Nephron (organoid): ENCODE data around the gene DHRS7C.

Experiments used
- H3K27ac Mint-ChIP-seq, 3 experiments: 2 replicates each; pipeline ENCODE4 v1.8.0; 2020; ENCODE audit warnings: mixed read lengths in 3 of 3, mild to moderate bottlenecking in 2 of 3, moderate library complexity in 1 of 3
- H3K27me3 Mint-ChIP-seq: 2 replicates; pipeline ENCODE4 v1.8.0; 2021; ENCODE audit warnings: low read depth, mild to moderate bottlenecking, moderate library complexity, mixed read lengths
- H3K36me3 Mint-ChIP-seq: 2 replicates; pipeline ENCODE4 v1.8.0; 2020; ENCODE audit warnings: low read depth, mixed read lengths
- H3K4me1 Mint-ChIP-seq: 2 replicates; pipeline ENCODE4 v1.8.0; 2020; ENCODE audit warnings: mixed read lengths
- H3K4me3 Mint-ChIP-seq, 3 experiments: 2 replicates each; pipeline ENCODE4 v1.8.0; 2020; ENCODE audit warnings: mild to moderate bottlenecking in 3 of 3, mixed read lengths in 3 of 3, moderate library complexity in 2 of 3
- H3K9me3 Mint-ChIP-seq: 2 replicates; pipeline ENCODE4 v1.8.0; 2020; ENCODE audit warnings: mixed read lengths
- TF ChIP-seq, protein P1 (sequence below), 3 experiments: fragments of 200-600 bp; sonication (generic); IDR thresholded peaks; one replicate each; pipeline ENCODE4 v1.5.0; 2021; ENCODE audit warnings: antibody characterized with exemption in 3 of 3; ENCODE audit not compliant: unreplicated experiment in 3 of 3

DHRS7C gene, protein sequence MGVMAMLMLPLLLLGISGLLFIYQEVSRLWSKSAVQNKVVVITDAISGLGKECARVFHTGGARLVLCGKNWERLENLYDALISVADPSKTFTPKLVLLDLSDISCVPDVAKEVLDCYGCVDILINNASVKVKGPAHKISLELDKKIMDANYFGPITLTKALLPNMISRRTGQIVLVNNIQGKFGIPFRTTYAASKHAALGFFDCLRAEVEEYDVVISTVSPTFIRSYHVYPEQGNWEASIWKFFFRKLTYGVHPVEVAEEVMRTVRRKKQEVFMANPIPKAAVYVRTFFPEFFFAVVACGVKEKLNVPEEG

DNA sequence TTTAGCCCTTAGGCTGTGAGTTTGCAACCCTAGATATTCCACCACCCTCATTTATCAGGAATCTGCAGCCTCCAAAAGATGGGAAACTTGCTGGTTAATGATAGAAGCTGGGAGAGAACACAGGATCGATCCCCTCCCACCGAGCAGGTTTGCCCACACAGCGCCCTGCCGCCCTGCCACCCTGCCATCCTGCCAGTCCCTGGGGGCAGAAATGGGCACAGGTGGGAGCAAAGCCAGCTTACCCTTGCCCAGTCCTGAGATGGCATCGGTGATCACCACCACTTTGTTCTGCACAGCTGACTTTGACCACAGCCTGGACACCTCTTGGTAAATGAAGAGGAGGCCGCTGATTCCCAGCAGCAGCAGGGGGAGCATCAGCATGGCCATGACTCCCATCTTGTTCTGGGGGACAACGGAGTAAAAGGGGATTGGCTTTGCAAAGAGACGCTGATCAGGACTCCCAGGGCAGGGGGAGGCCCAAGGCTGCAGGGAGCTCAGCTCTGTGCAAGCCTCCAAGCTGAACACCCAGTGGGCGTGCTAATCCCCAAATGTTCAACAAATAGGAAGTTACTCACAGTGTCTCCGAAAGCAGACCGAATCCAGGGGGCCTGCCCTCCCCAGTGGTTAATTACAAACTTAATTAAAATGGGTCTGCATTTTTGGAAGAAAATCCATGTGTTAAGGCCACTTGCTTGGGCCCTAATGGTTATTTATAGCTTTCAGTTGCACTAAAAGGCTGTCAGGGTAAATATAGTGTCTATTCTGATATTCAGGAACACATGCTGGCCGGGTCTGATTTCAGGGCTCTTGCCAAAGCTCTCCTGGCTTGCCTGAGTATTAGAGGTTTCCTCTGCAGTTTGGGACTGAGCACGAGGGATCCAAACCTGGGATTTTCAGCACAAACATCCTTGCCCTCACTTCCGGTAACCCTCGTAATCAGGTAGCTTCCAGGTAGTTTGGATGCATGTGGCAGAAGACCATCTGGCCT is at the start of gene DHRS7C:
TSS of gene DHRS7C (minus strand) at position 704 of the 988 bp plus-strand sequence. CDS start at position 396, 308 bp downstream.
- Mint-ChIP-seq H3K9me3 (no peaks in the 10 kb centered on the region), H3K4me1 (peaks cover 43% of the 10 kb centered on the region), H3K27ac (peak within 1 kb of the TSS; percentile 7 to 90 (median 72)), H3K4me3 (peak within 1 kb of the TSS in 2 of 3 experiments; percentile 43 to 71), H3K36me3 (no peaks in the 10 kb centered on the region), H3K27me3 (peaks cover 14% of the 10 kb centered on the region)
- TF ChIP-seq, protein P1, sequence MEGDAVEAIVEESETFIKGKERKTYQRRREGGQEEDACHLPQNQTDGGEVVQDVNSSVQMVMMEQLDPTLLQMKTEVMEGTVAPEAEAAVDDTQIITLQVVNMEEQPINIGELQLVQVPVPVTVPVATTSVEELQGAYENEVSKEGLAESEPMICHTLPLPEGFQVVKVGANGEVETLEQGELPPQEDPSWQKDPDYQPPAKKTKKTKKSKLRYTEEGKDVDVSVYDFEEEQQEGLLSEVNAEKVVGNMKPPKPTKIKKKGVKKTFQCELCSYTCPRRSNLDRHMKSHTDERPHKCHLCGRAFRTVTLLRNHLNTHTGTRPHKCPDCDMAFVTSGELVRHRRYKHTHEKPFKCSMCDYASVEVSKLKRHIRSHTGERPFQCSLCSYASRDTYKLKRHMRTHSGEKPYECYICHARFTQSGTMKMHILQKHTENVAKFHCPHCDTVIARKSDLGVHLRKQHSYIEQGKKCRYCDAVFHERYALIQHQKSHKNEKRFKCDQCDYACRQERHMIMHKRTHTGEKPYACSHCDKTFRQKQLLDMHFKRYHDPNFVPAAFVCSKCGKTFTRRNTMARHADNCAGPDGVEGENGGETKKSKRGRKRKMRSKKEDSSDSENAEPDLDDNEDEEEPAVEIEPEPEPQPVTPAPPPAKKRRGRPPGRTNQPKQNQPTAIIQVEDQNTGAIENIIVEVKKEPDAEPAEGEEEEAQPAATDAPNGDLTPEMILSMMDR (IDR thresholded peaks at IDR 0.05; ENCODE audit: unreplicated experiment in 3 of 3) = no peak

DNA sequence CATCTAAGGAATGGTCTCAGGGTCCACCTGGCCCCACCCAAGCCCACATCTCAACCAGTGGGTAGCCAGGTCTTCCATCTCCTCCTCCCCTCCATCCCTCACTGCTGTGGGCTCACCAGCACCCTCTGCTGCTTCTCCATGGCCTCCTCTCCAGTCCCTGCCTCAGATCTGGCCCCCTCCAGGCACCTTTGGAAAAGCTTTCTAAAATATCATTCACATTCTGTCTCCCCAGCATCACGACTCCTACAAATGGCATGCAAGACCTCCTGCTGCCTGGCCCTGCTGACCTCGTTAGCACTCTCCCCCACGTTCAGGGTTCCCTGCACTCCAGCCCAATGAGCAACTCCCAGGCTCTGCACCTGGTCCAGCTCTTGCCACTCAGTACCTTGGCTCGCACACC is 48.0 kb upstream of the DHRS7C start:
- H3K4me1 Mint-ChIP-seq = peaks cover 32% of the 10 kb centered on the region

DNA sequence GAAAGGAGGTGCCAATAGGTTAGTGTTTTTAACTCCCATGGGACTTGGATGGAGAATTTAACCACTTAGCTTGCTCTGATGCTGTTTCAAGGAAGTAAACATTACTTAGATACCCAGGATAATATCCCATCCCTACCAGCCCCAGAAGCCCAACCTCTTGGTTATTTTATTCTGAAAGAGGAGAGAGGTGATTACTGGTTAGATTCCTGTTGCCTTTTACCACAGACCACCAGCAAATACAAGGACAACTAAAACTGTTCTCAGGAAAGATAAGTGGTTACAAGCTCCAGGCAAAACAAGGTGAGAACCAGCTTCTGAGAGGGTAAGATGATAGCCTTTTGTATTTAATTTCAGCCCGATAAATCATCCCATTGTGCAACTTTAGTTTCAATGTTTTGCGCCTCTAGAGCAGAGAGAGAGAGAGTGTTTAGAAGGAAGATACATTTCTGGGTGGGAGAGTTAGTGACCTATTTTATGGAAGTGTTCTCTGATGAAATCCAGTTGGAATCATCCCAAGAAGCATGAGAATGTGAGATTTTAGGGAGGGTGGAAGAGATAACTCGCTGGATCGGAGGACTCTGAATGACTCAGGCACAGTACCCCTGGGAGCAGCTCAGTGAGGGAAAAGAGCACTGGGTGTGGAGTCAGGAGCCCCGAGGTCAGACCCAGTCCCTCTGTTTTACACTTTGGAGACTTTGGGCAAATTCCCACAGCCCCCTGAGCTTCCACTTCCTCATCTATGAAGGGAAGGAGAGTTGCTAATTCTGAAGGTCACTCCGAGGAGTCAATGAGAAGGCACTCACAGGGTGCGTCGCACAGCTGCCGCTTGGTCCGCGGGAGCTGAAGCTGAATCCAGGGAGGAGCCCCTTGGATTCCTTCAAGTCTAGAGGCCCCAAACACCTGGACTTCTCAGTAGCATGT is 46.4 kb upstream of the DHRS7C start:
- Mint-ChIP-seq H3K4me1 (peaks cover 32% of the 10 kb centered on the region), H3K27me3 (peaks cover 7% of the 10 kb centered on the region), H3K27ac (peak overlapping the region in 2 of 3 experiments; percentile 55 to 56), H3K36me3 (no peaks in the 10 kb centered on the region), H3K9me3 (no peaks in the 10 kb centered on the region), H3K4me3 (peak overlapping the region in 1 of 3 experiments; percentile 0)
- TF ChIP-seq, protein P1 (IDR thresholded peaks at IDR 0.05; ENCODE audit: unreplicated experiment in 3 of 3) = no peak

More for the DNA sequence above, 48.0 kb upstream of the DHRS7C start:
- peaks cover 5% of the 10 kb centered on the region for H3K27me3 Mint-ChIP-seq
- no peaks in the 10 kb centered on the region for H3K9me3 Mint-ChIP-seq
- no peak overlapping the region for H3K27ac Mint-ChIP-seq
- TF ChIP-seq, protein P1 (IDR thresholded peaks at IDR 0.05; ENCODE audit: unreplicated experiment in 3 of 3) = no peak
- H3K4me3 Mint-ChIP-seq = no peak overlapping the region
- H3K36me3 Mint-ChIP-seq = no peaks in the 10 kb centered on the region

DNA sequence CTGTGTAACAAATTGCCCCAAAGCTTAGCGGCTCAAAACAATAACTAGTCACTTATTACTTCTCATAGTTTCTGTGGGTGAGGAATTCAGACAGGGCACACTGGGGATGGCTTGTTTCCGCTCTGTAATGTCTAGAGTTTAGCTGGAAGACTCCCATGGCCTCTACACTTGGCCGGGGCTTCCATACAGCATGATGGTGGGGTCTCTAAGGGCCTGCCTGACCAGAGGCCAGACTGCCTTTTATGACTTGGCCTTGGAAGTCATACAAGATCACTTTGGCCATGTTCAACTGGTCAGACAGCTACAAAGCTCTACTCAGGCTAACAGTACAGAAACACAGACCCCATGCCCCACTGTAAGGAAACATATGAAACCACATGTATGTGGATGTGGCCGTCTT is 42.5 kb upstream of the DHRS7C start:
- TF ChIP-seq, protein P1 (IDR thresholded peaks at IDR 0.05; ENCODE audit: unreplicated experiment in 3 of 3) = no peak
- Mint-ChIP-seq H3K36me3 (no peaks in the 10 kb centered on the region), H3K27me3 (peaks cover 13% of the 10 kb centered on the region), H3K4me3 (no peak overlapping the region), H3K27ac (no peak overlapping the region), H3K9me3 (no peaks in the 10 kb centered on the region), H3K4me1 (peaks cover 16% of the 10 kb centered on the region)

DNA sequence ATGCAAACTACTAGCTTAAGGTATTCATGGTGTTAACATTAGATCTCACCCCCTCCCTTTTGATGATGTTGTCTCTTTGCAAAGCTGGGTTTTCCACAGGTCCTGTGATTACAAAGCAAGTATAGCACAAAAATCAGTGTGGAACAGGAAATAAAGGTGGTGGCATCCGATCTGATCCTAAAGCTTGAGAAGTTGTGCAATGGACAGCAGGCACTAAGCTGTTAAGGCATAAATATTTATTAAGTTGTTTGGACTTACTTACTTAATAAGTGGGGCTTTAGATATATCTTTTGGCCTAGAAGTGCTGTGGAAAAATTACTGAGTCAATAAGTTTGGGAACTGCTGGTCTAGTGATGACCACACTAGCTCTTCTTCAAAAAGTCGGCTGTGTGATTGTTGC is 39.3 kb upstream of the DHRS7C start:
- Mint-ChIP-seq H3K27me3 (peaks cover 8% of the 10 kb centered on the region), H3K4me1 (peaks cover 6% of the 10 kb centered on the region), H3K9me3 (no peaks in the 10 kb centered on the region), H3K36me3 (no peaks in the 10 kb centered on the region), H3K27ac (no peak overlapping the region), H3K4me3 (no peak overlapping the region)
- TF ChIP-seq, protein P1 (IDR thresholded peaks at IDR 0.05; ENCODE audit: unreplicated experiment in 3 of 3) = no peak
